T-helper 2 cell treated with Interferon-gamma antibody and Interleukin-4, amounts not matched to agents 100 ng/mL and 5 ng/mL, for 36 hours (primary cell): ENCODE results near the gene NFIX. TPM values are rescaled to one million over a fixed set of nuclear protein-coding genes. Genes with fewer than 3 reads are reported as not detected.
"Not testable (repeated sequence)": the region's sequence is repeated elsewhere in the genome, so short reads cannot be mapped to it uniquely, and the experiment has no call there.

Source experiments
- intact Hi-C: fragments of 100-400 bp; cut with micrococcal nuclease; formaldehyde crosslinking; loops from one replicate; pipeline ENCODE4 v1.15.1; 2023
- total RNA-seq: library from RNA; stranded (reverse); gene quantifications from 2 replicates; pipeline ENCODE4 v1.2.3, GENCODE V29; 2022

Gene NFIX
- 0.91 and 1.3 TPM in 2 replicates for total RNA-seq

DNA sequence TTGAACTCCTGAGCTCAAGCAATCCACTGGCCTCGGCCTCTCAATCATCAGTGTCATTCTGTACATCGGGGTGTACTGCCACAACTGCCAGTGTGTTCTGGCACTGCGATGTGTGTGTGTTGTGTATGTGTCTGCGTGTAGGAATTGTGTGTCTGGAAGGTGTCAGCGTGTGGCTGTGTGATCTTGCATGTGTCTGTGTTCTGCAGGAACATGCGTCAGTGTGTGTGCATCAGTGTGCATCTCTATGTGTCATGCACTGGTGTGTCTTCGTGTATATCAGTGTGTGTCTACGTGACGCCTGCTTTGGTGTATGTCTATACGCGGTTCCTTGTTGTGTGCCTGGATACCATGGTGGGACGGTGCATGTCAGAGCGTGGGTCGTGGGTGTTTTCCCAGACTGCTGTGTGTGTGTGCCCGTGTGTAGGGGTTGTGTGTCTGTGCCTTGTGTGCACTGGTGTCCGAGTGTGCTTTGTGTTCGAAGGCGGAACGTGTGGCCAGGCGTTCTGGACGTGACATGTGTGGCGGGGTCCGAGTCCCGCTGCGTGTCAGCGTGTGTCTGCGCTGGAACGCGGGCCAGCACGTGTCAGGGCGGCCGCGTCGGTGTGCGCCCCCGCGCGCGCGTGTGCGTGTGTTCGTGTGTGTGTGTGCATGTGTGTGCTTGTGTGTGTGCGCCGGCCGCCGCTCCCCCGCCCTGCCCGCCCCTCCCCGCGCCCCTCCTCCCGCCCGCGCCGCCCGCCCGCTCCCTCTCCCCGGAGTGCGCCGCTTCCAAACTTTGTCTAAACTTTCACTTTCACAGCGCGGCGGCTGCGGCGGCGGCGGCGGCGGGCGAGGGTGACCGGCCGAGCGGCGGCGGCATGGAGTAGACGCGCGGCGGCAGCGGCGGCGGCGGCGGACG is at the start of gene NFIX:
Gene NFIX, plus strand, starts transcription at position 775 of the 895 bp plus-strand sequence. CDS start 363 bp downstream, outside the sequence.
- intact Hi-C loops = no loop called here

- intact Hi-C loops = loop anchor here (1.0 to 10.0 kb wide), 3 partner anchors 20 to 1139 kb away; partner anchors contain the start of genes C19orf67 and SYCE2
Observed at GRCh38 chr19:12945479-12946091, 49.7 kb upstream of the NFIX start, which contains the start of gene RAD23A. Gene RAD23A, plus strand, starts transcription at chr19:12945862. Its CDS starts 87 bp downstream, at chr19:12945949.

- intact Hi-C loops = loop anchor here (10.0 kb wide), 1 partner anchor 1139 kb away; the partner anchor contains the start of gene C19orf67
Observed at GRCh38 chr19:12946092-12946721, 49.1 kb upstream of the NFIX start.

DNA sequence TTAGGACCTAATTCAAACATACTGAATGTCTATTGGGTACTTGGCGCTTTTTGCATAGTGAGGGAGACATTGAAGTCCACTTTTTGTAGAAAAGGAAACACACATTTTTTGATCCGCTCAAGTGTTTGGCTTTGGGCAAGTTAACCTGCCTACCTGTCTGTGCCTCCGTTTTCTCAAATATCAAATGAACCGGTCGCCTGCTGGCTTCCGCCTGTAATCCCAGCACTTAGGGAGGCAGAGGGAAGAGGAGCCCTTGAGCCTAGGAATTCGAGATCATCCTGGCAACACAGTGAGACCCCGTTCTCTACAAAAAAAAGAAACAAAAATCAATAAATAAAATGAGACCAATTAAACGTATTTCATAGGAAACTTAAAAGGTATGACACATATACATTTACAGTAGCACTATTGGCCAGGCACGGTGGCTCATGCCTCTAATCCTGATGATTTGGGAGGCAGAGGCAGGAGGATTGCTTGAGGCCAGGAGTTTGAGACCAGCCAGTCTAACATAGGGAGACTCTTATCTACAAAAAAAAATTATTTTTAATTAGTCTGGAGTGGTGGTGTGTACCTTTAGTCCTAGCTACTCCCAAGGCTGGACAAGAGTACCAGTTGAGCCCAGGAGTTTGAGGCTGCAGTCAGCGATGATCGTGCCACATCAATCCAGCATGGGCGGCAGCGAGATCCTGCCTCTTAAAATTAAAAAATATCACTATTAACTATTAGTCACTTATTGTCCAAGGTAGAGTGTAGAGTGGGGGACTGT is 48.4 kb upstream of the NFIX start:
- intact Hi-C loops = loop anchor here (10.0 kb wide), 1 partner anchor 1138 kb away; the partner anchor contains the start of gene C19orf67

DNA sequence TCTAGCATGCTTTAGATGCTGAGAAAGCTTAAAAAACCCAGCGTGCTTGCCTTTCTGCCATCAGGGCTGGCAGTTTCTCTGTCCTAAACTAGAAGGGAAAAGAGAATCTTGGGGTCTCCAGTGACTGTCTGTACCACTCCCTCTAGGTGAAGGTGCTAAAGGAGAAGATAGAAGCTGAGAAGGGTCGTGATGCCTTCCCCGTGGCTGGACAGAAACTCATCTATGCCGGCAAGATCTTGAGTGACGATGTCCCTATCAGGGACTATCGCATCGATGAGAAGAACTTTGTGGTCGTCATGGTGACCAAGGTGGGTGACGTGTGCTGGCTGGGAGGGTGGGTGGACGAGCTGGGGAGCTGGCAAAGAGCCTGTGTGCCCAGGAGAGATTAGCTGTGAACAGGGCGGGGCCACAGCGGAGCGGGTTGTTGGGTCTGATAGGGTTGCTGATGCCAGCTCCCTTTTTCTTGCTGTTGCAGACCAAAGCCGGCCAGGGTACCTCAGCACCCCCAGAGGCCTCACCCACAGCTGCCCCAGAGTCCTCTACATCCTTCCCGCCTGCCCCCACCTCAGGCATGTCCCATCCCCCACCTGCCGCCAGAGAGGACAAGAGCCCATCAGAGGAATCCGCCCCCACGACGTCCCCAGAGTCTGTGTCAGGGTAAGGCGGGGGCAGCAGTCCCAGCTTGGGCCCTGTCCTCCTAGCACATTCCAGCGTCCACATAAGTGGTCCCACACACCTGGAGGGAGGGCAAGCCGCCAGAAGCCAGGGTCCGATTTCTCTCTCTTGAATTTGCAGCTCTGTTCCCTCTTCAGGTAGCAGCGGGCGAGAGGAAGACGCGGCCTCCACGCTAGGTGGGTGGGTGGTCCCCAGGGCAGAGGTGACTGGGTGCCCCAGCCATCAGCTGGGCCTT is 47.3 kb upstream of the NFIX start:
- intact Hi-C loops = loop anchor here (10.0 kb wide), 1 partner anchor 1137 kb away; the partner anchor contains the start of gene C19orf67

DNA sequence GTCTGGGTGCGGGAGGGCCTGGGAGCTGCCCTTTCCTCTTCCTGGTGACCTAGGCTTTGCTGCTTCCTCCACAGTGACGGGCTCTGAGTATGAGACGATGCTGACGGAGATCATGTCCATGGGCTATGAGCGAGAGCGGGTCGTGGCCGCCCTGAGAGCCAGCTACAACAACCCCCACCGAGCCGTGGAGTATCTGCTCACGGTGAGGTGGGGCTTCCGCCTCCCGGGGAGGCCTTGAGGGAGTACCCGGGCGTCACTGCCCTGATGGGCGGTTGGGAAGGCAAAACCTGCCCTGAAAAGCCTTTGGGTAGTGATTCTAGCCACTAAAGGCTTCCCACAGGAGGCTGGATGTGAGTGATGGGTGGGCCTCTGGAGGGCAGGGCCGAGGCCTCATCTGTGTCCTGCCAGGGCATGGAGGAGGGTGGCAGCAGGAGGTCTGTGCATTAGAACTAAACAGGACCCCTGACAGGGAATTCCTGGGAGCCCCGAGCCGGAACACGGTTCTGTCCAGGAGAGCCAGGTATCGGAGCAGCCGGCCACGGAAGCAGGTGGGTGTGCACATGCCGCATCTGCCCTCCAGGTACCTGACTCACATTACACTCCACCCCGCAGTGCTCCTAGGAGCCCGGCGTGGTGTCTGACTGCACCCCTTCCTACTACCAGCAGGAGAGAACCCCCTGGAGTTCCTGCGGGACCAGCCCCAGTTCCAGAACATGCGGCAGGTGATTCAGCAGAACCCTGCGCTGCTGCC is 46.5 kb upstream of the NFIX start:
- intact Hi-C loops = loop anchor here (10.0 kb wide), 1 partner anchor 1136 kb away; the partner anchor contains the start of gene C19orf67

- intact Hi-C loops = loop anchor here (10.0 kb wide), 1 partner anchor 1135 kb away; the partner anchor contains the start of gene C19orf67
Observed at GRCh38 chr19:12949363-12950283, 45.7 kb upstream of the NFIX start.

DNA sequence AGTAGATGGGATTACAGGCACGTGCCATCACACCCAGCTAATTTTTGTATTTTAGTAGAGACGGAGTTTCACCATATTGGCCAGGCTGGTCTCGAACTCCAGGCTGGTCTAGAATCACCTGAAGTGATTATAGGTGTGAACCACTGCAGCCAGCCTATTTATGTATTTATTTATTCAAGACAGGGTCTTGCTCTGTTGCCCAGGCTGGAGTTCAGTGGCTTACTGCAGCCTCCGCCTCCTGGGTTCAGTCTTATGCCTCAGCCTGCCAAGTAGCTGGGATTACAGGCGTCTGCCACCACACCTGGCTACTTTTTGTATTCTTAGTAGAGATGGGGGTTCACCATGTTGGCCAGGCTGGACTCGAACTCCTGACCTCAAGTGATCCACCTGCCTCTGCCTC is 43.2 kb upstream of the NFIX start:
- intact Hi-C loops = not testable (repeated sequence)

- intact Hi-C loops = no loop called here
Observed at GRCh38 chr19:12952488-12953137, 42.7 kb upstream of the NFIX start.

DNA sequence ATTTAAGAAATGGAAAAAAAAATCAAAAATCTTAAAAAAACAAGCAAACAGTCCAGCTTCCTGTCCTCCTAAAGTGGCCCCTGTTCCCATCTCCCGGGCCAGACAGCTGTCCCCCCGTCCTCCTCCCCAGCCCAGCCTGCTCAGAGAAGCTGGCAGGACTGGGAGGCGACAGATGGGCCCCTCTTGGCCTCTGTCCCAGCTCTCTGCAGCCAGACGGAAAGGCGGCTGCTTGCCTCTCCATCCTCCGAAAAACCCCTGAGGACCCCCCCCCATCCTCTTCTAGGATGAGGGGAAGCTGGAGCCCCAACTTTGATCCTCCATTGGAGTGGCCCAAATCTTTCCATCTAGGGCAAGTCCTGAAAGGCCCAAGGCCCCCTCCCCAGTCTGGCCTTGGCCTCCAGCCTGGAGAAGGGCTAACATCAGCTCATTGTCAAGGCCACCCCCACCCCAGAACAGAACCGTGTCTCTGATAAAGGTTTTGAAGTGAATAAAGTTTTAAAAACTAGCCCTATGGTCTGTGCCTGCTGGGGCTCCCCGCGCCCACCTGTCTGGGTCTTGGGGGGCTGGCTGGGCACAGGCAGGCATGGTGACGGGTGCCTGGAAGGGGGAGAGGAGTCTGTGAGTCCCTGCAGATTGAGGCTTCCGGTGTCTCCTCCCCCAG is 42.0 kb upstream of the NFIX start:
- intact Hi-C loops = no loop called here

DNA sequence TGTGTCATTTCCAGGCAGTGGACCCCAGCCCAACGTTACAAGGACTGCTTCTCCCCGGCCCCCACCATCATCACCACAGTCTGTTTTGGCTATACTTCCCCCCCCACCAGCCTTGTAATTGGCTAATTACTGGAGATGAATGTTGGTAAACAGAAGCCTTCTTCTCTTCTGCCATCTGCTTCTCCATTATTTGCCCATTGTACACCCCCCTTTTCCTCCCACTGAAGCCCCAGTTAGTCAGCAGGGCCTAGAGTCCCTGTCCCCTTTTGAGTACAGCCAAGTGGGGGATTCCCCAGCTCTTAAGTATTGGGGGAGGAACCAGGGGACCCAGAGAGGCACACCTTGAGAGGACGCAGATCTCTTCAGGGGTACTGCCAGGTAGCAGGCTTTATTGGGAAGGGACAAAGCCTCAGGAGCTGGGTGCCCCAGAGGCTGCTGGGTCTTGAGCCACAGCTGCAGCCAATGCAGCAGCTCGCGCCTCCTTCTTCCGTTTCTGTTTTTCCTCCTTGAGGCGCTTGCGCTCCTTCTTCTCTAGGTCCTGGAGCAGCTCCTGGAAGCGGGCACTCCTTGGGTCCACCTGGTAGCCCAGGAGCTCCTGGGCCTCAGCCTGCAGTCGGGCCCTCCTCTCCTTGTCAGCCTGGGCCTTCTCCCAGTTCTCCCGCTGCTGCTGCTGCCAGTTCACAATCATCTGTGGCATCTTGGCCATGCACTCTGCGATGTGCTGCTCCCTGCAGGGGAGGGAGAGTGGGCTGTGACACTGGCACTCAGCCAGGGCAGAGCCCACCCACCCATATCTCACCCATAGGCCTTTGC is 41.3 kb upstream of the NFIX start:
- intact Hi-C loops = no loop called here

GRCh38 chr19:12954612-12954962 is 40.7 kb upstream of the NFIX start:
- intact Hi-C loops = no loop called here

GRCh38 chr19:12955575-12955974 is 39.7 kb upstream of the NFIX start:
- intact Hi-C loops = not testable (repeated sequence)

DNA sequence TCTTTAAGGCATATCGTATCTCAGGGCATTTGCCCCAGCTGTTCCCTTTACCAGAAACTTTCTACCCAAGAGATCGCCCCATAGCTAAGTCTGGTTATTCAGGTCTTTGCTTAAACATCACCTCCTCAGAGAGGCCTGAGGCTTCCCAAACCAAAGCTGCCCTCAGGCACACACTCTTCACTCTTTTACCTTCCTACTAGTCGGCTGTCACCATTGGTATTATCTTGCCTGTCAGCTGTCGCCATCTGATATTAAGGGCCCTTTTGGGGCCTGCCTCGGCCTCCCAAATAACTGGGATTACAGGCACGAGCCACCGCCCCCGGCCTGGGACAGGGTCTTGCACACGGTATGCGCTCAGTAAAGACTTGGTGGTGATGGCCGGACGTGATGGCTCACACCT is 39.3 kb upstream of the NFIX start:
- intact Hi-C loops = no loop called here

- intact Hi-C loops = no loop called here
Observed at GRCh38 chr19:12956446-12957388, 38.6 kb upstream of the NFIX start, which contains the start of gene GADD45GIP1. Gene GADD45GIP1, minus strand, starts transcription at chr19:12957223. Its CDS starts 11 bp downstream, at chr19:12957212.
